ENCODE measurements around the gene COX11.

The COX11 gene

GRCh38 chr17:54968262-54968987 is at the start of gene COX11, which contains the start of gene STXBP4:
Gene COX11 (minus strand): TSS chr17:54968654. CDS start chr17:54968646, 8 bp downstream.
Gene STXBP4 (plus strand): TSS chr17:54968765. CDS start chr17:54986220, 17,455 bp downstream.
- DNase-seq (ENCODE audit: low read depth), result peak; percentile 88

- DNase-seq (ENCODE audit: low read depth), result no peak
Observed at GRCh38 chr17:55005520-55005919, 37.1 kb upstream of the COX11 start.

GRCh38 chr17:55004484-55004883 is 36.0 kb upstream of the COX11 start:
- no peak for DNase-seq (ENCODE audit: low read depth)

GRCh38 chr17:55002458-55002857 is 34.0 kb upstream of the COX11 start:
- DNase-seq (ENCODE audit: low read depth), result no peak

- DNase-seq (ENCODE audit: low read depth), result no peak
Observed at GRCh38 chr17:54996441-54996840, 28.0 kb upstream of the COX11 start.

- peak; percentile 18 for DNase-seq (ENCODE audit: low read depth)
Observed at GRCh38 chr17:54992797-54993639, 24.6 kb upstream of the COX11 start.

GRCh38 chr17:54991567-54991966 is 23.1 kb upstream of the COX11 start:
- no peak for DNase-seq (ENCODE audit: low read depth)

- no peak for DNase-seq (ENCODE audit: low read depth)
Observed at GRCh38 chr17:54990118-54990517, 21.7 kb upstream of the COX11 start.

GRCh38 chr17:54985476-54985875 is 17.0 kb upstream of the COX11 start:
- no peak for DNase-seq (ENCODE audit: low read depth)

- DNase-seq (ENCODE audit: low read depth), result no peak
Observed at GRCh38 chr17:54983260-54983659, 14.8 kb upstream of the COX11 start.

GRCh38 chr17:54982399-54982798 is 13.9 kb upstream of the COX11 start:
- no peak for DNase-seq (ENCODE audit: low read depth)

GRCh38 chr17:54980375-54980774 is 11.9 kb upstream of the COX11 start:
- no peak for DNase-seq (ENCODE audit: low read depth)

- no peak for DNase-seq (ENCODE audit: low read depth)
Observed at GRCh38 chr17:54979657-54980056, 11.2 kb upstream of the COX11 start.

- DNase-seq (ENCODE audit: low read depth), result no peak
Observed at GRCh38 chr17:54977744-54978143, 9.3 kb upstream of the COX11 start.

GRCh38 chr17:54976316-54976715 is 7.9 kb upstream of the COX11 start:
- no peak for DNase-seq (ENCODE audit: low read depth)

- DNase-seq (ENCODE audit: low read depth), result no peak
Observed at GRCh38 chr17:54974759-54975158, 6.3 kb upstream of the COX11 start.

GRCh38 chr17:54972406-54973138 is 4.1 kb upstream of the COX11 start:
- no peak for DNase-seq (ENCODE audit: low read depth)

GRCh38 chr17:54971901-54972300 is 3.4 kb upstream of the COX11 start:
- no peak for DNase-seq (ENCODE audit: low read depth)

- DNase-seq (ENCODE audit: low read depth), result no peak
Observed at GRCh38 chr17:54971147-54971546, 2.7 kb upstream of the COX11 start.

- no peak for DNase-seq (ENCODE audit: low read depth)
Observed at GRCh38 chr17:54969658-54970572, 1.5 kb upstream of the COX11 start.

GRCh38 chr17:54968988-54969332 is 506 bp upstream of the COX11 start:
- no peak for DNase-seq (ENCODE audit: low read depth)

Data from non-pigmented ciliary epithelial cell (primary cell).